CD4-positive, alpha-beta T cell treated with Interleukin-6 at 100 ng/mL for 8 hours (primary cell): Measurements from ENCODE around the gene PHGDH.
"Not testable (repeated sequence)": the region's sequence is repeated elsewhere in the genome, so short reads cannot be mapped to it uniquely, and the experiment has no call there.

Source experiments
- DNase-seq: peaks from one replicate; pipeline ENCODE4 v3.0.0-alpha.2; 2020; ENCODE audit warnings: mixed read lengths, low spot score

PHGDH gene

DNA sequence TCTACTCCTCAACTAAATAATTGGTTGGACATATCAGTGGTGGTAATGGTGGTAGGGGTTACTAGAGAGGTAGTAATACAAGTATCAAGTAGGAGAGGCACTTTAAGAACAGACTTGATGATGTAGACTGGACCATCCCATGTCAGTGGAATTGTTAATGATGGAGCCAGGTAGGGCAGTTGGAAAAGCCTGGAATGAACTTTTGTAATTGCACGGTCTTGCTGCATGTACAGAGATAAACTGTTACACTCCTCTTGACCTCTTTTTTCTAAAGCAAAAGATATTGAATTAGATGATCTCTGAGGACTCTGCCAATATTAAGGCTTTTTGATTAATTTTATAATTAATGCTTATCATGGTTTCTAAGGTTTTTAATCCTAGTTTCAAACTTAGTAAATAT is 51.2 kb downstream of the PHGDH start:
- DNase-seq = no peak

DNA sequence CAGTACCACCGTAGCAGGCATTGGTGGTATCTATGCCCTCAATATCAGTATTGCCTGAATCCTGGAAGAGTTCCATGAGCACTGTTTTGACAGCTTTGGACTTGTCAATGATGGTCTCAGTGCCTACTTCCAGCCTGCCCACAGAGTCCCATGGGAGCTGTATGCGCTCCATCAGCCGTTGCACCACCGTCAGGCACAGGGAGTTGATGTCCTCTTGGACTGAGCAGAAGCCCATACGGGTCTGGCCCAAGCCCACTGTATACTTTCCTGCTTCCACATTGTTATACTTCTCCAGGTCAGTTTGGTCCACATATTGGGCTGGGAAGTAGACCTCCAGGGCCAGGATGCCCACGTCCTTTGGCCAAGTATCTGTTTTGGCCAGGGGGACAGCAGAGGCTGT is 52.5 kb downstream of the PHGDH start:
- no peak for DNase-seq

DNA sequence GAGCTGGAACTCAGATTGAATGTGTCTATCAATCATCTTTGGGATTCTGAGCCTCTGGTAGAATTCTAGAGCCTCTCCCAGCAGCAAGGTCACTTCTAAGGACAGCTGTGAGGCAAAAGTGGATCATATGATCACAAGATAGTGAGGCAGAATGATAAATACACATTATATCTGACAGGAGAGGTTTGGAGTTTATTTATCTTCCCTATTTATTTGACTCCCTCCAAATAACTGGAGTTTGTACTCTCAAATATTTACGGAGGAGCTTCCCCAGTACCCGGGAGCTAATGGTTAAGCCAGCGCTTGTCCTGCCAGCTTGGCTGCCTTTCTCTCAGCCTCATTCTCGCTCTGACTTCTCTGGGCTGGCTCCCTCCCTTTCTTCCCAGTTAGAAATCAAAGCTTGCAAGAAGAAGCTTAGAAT is 54.6 kb downstream of the PHGDH start:
- DNase-seq = no peak

DNA sequence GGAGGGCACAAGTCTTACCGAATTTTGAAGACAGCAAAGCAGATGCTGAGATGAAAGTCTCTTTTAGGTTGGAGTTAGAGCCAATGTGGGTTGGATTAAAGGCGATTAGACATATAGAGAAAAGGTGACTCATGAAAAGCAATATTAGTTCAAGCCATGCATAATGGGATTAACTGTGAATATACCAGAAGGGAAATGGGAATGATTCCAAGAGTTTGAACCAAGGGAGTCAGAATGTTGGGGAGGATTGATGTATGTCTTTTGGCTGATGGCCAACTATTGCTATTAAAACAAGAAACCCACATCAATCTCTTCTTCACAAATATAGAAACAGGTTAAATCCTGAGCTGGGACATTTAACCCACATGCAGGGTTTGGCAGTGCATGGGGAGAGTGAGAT is 55.8 kb downstream of the PHGDH start:
- DNase-seq = no peak

DNA sequence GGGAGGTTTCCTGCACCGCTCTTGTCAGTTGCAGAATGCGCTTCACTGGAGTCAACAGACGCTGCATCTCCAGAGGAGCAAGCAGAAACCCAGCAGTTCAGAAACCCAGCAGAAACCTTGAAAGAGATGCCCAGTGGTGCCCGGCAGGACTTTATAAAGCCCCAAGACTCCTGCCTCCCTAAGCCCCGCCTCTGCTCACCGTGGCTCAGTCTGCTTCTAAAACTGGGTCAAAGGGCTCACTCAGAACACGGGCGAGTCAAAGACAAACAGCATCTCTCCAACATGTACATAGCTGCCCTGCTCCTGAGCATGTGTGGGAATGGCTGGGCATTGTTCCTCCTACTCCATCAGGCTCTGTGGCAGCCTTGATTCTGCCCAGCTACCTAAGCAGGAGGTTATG is 57.0 kb downstream of the PHGDH start, which contains the start of gene HMGCS2:
TSS of gene HMGCS2 (minus strand) at position 128 of the 400 bp plus-strand sequence. CDS start at position 67, 61 bp downstream.
- no peak for DNase-seq

DNA sequence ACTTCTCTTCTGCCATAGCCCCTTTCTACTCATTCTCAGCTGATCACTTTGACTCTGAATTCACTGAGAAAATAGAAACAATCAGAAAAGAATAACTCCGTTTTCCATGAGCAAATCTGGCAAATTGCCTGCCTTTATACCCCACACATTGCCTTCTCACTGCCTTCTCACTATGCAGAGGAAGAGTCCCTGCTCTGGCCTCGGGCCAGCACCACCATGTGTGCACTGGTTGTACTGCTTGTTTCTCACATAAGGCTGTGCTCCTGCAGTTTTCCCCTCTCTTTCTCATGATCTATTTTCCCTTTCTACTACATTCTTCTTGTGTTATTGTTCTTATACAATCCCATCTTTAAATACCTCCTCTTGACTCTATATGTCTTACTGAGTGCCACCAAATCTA is 59.3 kb downstream of the PHGDH start:
- DNase-seq = no peak

DNA sequence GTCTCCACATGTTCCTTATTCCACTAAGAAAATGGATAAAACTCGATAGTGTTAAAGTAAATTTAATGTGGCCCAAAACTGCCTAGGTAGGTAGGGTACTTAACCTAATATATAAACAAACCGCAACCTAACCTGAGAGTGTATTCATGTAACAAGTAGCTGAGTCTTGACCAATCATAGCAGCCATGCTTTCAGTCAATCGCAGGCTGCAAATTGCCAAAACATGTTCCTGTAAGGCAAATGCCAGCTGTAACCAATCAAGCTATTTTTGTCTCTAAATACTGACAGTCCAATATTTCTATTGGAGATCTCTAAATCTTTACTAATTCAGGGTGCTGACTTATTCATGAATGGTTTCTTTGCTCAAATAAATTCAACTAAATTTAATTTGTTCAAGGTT is 60.0 kb downstream of the PHGDH start:
- DNase-seq = no peak

DNA sequence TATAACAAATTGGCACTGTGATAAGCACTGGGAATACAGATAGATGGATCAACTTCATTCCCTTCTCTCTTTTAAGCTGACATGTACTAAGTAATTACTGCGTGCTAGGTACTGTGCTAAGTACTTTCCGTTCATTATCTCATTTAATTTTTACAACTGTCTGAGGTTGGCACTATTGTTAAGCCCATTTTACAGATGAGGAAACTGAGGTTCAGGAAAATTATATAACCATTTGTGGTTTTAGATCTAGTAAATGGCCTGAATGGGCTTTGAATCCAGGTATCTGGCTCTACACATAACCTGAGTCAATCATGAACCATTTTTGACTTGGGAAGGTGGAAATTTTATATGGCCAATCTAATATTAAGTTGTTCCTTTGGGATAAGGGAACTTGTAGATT is 60.6 kb downstream of the PHGDH start:
- no peak for DNase-seq

DNA sequence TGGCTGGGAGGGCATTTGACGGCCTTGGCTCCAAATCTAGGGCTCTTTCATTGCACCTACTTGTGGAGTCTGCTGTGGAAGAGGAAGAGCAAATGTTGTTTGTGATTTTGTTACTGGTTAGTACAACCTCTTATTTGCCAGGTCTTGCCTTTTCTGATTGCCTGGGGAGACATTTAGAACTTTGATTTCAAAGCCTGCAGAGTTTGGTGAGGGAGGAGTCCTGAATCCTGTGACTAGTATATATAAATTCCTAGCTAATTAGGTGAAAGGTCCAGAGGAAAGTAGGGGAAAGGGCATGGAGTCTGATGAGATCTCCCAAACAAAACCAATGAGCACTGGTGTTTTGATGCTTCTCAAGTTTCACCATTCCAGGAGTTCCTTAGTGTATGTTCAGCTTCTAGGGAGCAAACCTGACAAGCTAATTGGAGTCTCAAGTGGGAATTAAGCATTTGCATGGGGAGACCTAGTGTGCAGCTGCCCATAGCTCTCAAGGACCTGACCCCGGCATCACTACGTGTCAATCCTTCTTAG is 62.0 kb downstream of the PHGDH start:
- no peak for DNase-seq

DNA sequence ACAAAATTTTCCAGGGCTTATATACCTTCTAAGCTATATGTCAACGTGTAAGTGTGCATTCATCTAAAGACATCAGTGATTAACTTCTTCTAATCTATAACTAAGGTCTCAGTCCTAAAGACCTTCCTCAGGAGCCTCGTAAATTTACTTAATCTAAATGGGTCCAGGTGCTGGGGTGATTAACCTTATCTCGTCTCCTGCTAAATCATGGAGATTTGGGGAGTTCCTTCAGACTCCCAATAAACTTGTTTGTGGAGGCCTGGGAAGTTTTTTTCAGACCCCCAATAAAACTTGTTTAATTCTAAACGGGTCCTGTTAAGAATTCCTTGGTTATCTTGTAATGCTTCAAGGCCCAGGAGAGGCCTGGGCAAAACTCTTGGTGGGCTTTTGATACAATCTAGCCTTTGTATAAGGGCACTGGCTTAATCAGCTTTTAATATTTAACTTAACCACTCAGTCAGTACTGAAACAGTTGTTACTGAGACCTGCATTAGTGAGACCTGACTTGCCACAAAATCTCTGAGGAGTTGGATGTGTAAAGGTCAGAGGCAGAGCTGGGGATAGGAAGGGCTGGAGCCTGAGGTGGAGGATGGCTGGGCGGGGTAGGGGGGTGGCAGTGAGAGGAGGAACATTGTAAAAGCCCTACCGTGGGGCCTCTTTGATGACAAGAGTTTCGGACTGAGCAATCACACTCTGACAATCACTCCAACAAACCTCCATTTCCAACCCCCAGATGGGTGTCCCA is 63.2 kb downstream of the PHGDH start:
- no peak for DNase-seq

DNA sequence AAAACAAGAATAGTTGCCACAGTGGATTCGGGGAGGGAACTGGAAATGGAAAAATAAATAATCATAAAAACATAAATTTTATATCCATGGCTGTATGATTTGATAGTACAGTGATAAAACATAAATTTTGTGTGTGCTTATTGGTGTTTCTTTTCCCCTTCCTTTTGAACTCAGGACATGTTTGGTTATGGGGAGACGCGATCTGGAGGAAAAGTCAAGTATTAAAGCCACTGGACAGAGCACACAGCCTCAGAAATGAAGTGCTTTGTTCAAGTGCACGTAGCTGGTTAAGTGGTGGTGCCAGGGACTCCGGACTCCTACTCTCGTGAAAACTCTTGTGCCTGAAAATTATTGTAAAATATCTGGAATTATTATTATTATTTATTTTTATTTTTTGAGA is 66.6 kb downstream of the PHGDH start:
- no peak for DNase-seq

DNA sequence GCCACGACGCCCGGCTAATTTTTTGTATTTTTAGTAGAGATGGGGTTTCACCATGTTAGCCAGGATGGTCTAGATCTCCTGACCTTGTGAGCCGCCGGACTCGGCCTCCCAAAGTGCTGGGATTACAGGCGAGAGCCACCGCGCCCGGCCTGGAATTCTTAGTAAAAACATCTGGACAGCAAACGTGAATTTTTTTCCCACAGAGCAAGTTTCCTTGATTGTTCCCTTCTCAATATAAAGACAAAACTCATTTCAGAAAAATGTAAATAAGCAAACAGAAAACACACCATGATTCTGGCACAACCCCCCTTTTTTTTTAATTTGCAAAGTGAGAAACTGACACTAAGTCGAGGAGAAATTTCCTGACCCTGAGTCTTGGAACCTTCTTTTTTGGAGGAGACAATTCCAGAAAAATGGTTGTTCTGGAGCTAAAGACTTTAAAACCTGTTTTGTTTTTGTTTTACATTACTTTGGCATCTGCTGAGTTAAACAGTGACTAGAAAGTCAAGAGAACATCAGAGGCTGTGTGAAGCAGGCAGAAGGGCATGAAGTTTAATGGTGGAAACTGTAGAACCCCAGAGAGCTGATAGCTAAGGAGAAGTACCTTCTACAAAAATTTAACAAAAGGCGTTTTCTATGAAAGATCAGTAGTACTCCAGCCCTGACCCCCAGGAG is 67.3 kb downstream of the PHGDH start:
- DNase-seq = no peak

DNA sequence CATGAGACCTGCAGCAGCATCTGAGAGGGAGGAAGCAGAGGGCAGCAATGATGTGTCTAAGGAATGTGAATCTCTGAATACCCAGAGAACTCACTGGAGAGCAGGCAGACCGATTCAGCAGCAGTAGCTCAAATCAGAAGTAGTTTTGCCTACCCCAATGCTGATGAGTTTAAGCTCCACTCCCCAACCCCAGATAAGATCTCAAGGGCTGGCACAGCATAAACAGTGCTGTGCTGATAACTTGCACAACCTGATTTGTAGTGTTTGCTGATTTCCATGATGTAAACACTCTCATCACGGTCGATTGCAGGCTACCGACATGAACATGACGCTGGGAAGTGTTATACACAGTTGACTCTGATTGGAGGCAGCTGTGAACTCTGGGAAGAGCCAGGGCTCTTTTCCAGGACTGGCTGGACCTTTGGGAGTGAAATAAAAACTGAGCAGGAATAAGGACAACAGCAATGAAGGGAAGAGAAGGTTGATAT is 68.2 kb downstream of the PHGDH start:
- DNase-seq = no peak

DNA sequence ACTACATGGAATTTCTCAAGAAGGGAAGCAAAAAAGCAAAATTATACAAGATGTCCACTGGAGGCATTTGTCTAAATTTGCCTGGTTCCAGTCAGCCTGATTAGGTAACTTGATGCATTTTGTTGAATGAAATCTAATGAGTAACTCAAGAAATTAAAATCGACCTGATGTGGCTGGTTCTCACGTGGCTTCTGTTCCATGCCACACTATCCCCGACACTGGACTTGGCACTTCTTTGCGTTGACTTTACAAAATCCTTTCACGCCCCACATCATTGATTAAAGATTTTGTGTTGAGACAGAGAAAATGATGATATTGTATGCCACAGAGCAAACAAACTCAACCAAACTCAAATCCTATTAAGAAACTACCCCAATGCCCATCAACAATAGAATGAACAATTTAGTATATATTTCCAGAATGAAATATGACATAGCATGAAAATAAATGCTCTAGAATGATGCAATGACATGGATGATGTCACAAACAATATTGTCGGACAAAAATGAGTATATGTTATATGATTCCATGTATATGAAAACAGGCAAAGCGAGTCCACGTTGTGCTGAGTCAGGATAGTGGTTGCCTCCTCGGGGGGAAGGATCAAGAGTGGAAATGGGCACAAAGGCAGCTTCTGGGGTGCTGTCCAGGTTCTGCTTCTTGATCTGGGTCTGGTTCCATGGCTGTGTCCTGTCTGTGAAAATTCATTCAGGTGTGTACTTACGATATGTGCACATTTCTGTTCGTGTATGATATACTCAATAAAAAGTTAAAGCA is 69.9 kb downstream of the PHGDH start:
- DNase-seq = no peak

DNA sequence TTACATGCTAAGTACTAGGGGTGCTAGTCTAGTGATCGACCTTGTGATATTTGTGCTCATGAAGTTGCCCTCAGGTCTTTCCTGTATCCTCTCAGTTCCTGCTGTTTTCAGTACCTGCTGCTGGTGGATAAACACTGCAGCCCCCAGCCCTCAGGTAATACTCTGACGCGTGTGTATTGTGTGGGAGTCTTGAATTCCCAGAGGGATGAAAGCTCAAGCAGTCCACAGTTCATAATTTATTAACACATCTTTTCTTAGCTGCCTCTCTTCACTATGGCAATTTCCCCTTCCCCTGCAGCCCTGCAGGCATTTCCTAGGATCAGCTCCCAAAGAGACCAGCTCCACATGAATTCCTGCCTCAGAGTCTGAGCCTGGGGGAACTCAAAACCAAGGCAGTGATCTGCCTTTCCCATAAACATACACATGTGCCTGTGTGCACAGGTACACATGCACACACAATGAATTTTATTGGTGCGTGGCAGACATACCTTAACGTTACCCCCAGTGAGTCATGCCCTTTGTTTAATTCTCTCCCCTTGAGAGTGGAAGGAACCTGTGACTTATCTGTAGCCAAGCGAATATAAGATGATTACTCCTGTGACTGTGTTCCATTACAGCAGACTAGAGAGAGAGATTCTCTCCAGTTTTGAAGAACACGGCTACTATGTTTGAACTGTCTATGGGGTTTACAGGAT is 71.0 kb downstream of the PHGDH start:
- no peak for DNase-seq

DNA sequence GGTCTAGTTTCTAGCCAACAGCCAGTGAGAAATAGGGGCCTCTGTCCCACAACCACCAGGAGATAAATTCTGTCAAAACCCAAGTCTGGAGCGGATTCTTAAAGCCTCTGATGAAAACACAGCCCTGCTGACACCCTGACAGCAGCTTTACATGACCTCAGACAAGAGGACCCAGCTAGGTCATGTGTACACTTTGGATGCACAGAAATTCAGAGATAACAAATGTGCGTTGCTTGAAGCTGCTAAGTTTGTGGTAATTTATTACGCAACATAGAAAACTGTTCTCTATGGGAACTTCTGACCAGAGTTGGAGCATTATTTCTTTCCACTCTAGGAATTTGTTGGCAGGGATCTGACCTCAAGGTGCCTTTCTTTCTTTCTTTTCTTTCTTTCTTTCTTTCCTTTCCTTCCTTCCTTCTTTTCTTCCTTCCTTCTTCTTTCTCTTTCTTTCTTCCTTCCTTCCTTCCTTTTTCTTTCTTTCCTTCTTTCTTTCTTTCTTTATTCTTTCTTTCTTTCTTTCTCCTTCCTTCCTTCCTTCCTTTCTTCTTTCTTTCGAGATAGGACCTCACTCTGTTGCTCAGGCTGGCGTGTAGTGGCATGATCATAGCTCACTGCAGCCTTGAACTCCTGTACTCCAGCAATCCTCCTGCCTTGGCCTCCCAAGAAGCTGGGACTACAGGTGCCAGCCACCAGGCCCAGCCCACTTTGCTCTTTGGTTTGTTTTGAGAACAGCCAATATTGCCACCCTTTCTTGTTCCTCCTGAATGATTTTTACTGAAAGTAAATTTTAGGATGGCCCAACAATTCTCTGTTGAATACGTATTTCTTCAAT is 71.8 kb downstream of the PHGDH start:
- no peak for DNase-seq

DNA sequence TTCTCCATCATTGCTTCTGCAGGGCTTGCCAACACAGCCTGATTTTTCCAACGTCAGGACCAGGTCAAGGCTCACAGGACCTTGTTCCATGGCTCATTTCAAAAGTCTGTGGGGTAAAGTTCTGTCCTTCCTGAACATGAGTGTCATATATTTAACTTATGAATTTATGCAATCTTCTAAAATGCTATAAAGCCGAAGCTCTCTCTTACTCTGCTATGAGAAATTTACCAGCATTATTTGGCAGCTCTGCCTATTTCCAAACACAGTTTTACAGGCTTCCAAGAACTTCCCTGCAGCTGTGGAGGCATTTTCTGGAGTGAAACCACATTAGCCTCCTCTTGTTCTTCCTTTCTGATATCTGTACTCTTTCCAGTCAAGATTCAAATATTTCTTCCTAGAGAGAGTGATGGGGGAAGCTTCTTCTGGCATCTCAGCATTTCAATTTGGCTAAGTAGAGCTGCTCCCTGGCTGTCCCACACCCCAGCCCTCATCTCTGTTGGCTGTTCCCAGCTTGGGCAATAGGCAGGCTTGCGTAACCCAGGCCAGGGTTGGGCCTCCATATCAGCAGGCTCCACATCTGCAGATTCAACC is 72.6 kb downstream of the PHGDH start:
- DNase-seq = no peak

DNA sequence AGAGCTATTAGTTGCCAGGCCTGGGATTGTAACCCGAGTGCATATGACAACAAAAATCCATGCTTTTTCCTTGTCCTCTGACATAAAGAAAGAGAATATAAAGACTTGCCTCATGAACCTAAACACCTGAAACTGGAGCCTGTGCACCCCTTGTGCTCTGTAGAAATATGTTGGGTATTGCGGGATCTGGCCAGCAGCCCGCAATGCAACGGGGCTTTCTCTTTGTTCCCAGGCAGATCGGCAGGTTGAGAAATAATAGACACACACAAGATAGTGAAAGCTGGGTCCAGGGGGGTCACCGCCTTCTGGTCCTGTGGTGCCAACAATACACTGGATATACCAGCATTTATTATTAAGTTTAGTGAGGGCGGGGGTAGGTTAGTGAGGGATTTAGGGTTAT is 74.3 kb downstream of the PHGDH start:
- DNase-seq = not testable (repeated sequence)

DNA sequence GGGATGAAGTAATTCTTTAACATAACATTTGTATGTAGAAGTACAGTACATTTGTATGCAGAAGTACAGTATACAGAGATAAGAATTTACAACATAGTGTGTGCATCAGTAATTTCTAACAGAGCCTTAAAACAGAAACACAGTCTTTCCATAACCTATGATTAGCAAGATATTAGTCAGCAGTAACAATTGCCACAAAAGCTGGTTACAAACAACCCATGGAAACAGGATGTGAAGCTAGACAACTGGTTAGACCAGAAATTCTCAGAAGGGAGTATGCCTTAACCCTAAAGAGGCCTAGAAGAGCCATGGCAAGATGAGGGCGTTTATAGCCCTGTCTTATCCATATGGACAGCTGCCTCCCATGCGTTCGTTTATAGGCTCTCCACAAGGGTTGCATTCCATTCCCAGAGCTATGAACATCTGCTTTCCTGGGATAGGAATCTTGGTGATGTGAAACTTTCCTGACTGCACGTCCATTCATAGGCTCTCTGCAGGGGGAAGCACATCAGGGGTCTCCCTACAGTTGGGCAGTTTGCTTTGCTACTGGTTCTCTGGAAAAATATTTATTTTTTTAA is 74.8 kb downstream of the PHGDH start:
- DNase-seq = not testable (repeated sequence)

DNA sequence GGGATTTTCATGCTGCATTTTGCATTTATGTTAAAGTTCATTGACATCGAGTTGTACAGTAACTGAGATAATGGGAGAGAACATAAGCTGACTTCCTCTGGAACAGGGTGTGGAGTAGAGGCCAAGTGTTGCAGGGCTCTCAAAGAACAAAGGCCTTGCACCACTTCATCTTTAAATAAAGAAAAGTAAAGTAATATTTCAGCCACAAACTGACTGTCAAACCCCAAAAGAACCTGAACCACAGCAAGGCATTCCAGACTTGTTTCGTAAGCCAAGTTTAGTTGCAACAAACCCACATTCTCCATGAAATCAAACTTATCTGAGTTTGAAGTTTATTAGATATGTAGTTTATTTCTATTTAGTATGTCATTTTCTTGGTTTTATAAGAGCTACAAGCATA is 76.0 kb downstream of the PHGDH start:
- DNase-seq = no peak
